Prostate gland (tissue), 2 donors: Measurements from ENCODE around the gene DDOST. TPM values are rescaled to one million over a fixed set of nuclear protein-coding genes. Genes with fewer than 3 reads are reported as not detected.
"Not testable (repeated sequence)": the region's sequence is repeated elsewhere in the genome, so short reads cannot be mapped to it uniquely, and the experiment has no call there.

ENCODE experiments used
- DNase-seq: peaks from one replicate; pipeline ENCODE4 v3.0.0-alpha.2; 2019; ENCODE audit warnings: low spot score
- H3K27ac ChIP-seq, 2 donors: fragments of 200-600 bp; sonication (generic); 2 replicates each; pipeline ENCODE4 v1.5.1; 2017 to 2019
- H3K27me3 ChIP-seq: fragments of 200-600 bp; sonication (generic); replicated peaks from 2 replicates; pipeline ENCODE4 v1.5.1; 2019; ENCODE audit not compliant: insufficient read depth
- H3K36me3 ChIP-seq, 2 donors: fragments of 200-600 bp; sonication (generic); 1 replicate in 1 of 2; 2 replicates in 1 of 2; pipeline versions ENCODE4 v1.5.1 to v1.8.1; 2017 to 2019
- H3K4me1 ChIP-seq: fragments of 200-600 bp; sonication (generic); replicated peaks from 2 replicates; pipeline ENCODE4 v1.5.1; 2019
- H3K4me3 ChIP-seq, 2 donors: fragments of 200-600 bp; sonication (generic); 2 replicates each; pipeline ENCODE4 v1.5.1; 2017 to 2019
- H3K9me3 ChIP-seq: fragments of 200-600 bp; sonication (generic); 2 replicates; pipeline ENCODE4 v1.5.1; 2017
- POLR2A ChIP-seq: fragments of 450-650 bp; IDR thresholded peaks from one replicate; pipeline ENCODE4 v1.6.1; 2016; ENCODE audit warnings: antibody characterized with exemption, mild to moderate bottlenecking
- POLR2AphosphoS5 ChIP-seq: sonication (generic); formaldehyde crosslinking; IDR thresholded peaks from one replicate; pipeline ENCODE4 v1.6.1; 2017; ENCODE audit warnings: antibody characterized with exemption
- WGBS: methylation state at CpG from one replicate; pipeline ENCODE4 v1.1.5; 2018; 5-methylcytosine and 5-hydroxymethylcytosine counted together
- intact Hi-C: fragments of 100-400 bp; cut with DNase I; formaldehyde crosslinking; loops from one replicate; pipeline ENCODE4 v1.14.2; 2022
- total RNA-seq, 2 donors: library from RNA; depleted of rRNA; stranded (reverse); fragments of >200 nt; gene quantifications; one replicate each; pipeline ENCODE4 v1.1.0, GENCODE V29; 2016
- TF ChIP-seq, protein P1 (sequence below), 4 experiments: fragments of 200-600 bp in 2 of 4; fragments of 450-650 bp in 2 of 4; sonication (generic) in 2 of 4; IDR thresholded peaks; 1 replicate in 3 of 4; 2 replicates in 1 of 4; pipeline ENCODE4 v1.5.1; 2016 to 2019; ENCODE audit warnings: antibody characterized with exemption in 4 of 4, mild to moderate bottlenecking in 2 of 4, moderate library complexity in 2 of 4

DDOST gene
- total RNA-seq, 2 donors from 2014 or later: 223 to 264 TPM

DNA sequence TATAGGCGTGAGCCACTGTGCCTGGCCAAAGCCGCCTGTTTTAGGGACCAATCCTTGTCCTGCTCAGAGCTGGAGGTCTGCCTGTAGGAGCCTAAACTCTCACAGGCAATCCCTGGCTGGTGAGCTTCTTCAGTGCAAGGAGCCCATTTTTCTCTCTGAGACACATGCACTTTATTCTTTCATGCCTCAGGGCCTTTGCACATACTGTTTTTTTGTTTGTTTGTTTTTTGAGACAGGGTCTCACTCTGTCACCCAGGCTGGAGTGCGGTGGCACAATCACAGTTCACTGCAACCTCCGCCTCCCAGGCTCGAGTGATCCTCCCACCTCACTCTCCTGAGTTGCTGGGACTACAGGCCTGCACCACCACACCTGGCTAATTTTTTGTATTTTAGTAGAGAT lies 49.5 kb downstream of the DDOST start:
- no peak for DNase-seq
- no peak for TF ChIP-seq POLR2AphosphoS5
- TF ChIP-seq, protein P1, sequence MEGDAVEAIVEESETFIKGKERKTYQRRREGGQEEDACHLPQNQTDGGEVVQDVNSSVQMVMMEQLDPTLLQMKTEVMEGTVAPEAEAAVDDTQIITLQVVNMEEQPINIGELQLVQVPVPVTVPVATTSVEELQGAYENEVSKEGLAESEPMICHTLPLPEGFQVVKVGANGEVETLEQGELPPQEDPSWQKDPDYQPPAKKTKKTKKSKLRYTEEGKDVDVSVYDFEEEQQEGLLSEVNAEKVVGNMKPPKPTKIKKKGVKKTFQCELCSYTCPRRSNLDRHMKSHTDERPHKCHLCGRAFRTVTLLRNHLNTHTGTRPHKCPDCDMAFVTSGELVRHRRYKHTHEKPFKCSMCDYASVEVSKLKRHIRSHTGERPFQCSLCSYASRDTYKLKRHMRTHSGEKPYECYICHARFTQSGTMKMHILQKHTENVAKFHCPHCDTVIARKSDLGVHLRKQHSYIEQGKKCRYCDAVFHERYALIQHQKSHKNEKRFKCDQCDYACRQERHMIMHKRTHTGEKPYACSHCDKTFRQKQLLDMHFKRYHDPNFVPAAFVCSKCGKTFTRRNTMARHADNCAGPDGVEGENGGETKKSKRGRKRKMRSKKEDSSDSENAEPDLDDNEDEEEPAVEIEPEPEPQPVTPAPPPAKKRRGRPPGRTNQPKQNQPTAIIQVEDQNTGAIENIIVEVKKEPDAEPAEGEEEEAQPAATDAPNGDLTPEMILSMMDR (IDR thresholded peaks at IDR 0.05): no peak
- no peak for TF ChIP-seq POLR2A
- no peak overlapping the region for H3K4me3 ChIP-seq
- WGBS: 94% methylated on average over 5 of the region's 5 CpGs
- no peaks in the 10 kb centered on the region for H3K36me3 ChIP-seq
- no peaks in the 10 kb centered on the region for H3K27me3 ChIP-seq
- H3K27ac ChIP-seq: no peak overlapping the region
- intact Hi-C loops: no loop called here
- peaks cover 5% of the 10 kb centered on the region for H3K4me1 ChIP-seq
- no peaks in the 10 kb centered on the region for H3K9me3 ChIP-seq

DNA sequence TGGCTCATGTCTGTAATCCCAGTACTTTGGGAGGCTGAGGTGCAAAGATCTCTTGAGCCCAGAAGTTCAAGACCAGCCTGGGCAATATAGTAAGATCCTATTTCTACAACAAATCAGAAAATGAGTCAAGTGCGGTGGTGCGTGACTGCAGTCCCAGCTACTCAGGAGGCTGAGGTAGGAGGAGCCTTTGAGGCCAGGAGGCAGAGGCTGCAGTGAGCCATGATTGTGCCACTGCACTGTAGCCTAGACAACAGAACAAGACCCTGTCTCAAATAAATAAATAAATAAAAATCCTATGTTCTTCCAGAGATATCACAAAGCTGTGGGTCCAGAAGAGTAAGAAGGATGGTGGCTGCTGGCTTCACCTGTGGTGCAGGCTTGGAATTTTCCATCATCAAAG lies 50.2 kb downstream of the DDOST start:
- H3K27ac ChIP-seq: no peak overlapping the region
- no peaks in the 10 kb centered on the region for H3K27me3 ChIP-seq
- no peaks in the 10 kb centered on the region for H3K36me3 ChIP-seq
- H3K4me3 ChIP-seq: no peak overlapping the region
- DNase-seq: no peak
- no peak for TF ChIP-seq POLR2AphosphoS5
- no peak for TF ChIP-seq POLR2A
- TF ChIP-seq, protein P1 (IDR thresholded peaks at IDR 0.05): no peak
- WGBS: 94% methylated on average over 2 of the region's 2 CpGs
- H3K4me1 ChIP-seq: peaks cover 5% of the 10 kb centered on the region
- intact Hi-C loops: no loop called here
- H3K9me3 ChIP-seq: no peaks in the 10 kb centered on the region

DNA sequence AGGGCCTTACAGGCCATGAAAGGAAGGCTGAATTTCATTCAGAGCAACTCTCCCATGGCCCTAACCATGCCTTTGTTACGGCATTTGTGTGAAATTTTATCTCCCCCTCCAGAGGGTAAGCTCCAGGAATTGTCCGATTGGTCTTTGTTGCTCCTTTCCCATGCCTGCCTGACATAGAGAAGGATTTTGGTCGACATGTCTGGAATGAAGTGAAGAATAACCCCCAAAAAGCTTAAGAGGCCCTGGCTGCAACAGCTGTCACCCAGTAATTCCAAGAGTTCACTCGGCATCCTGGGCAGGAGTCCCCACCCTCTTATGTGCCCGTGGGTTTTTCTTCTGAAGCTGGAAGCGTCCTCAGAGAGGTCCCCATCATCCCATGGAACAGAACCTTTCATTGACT lies 51.6 kb downstream of the DDOST start:
- intact Hi-C loops: no loop called here
- H3K36me3 ChIP-seq: no peaks in the 10 kb centered on the region
- 78% methylated on average over 6 of the region's 6 CpGs for WGBS
- no peak overlapping the region for H3K4me3 ChIP-seq
- H3K4me1 ChIP-seq: peaks cover 5% of the 10 kb centered on the region
- TF ChIP-seq POLR2A: no peak
- TF ChIP-seq POLR2AphosphoS5: no peak
- TF ChIP-seq, protein P1 (IDR thresholded peaks at IDR 0.05): no peak
- no peak for DNase-seq
- no peaks in the 10 kb centered on the region for H3K27me3 ChIP-seq
- no peaks in the 10 kb centered on the region for H3K9me3 ChIP-seq
- H3K27ac ChIP-seq: no peak overlapping the region

- H3K36me3 ChIP-seq, H3K9me3 ChIP-seq, intact Hi-C loops, H3K27ac ChIP-seq, H3K4me3 ChIP-seq, DNase-seq, H3K4me1 ChIP-seq, H3K27me3 ChIP-seq: not testable (repeated sequence)
- WGBS: 63% methylated on average over 7 of the region's 7 CpGs
These were observed 54.2 kb downstream of the DDOST start for GRCh38 chr1:20606801-20607570.

- Histone ChIP-seq H3K4me1 (no peaks in the 10 kb centered on the region), H3K27me3 (no peaks in the 10 kb centered on the region), H3K9me3 (no peaks in the 10 kb centered on the region), H3K27ac (no peak overlapping the region), H3K36me3 (no peaks in the 10 kb centered on the region), H3K4me3 (no peak overlapping the region)
- WGBS: 88% methylated on average over 7 of the region's 7 CpGs
- no peak for DNase-seq
- intact Hi-C loops: no loop called here
- TF ChIP-seq POLR2A (no peak), POLR2AphosphoS5 (no peak)
- TF ChIP-seq, protein P1 (IDR thresholded peaks at IDR 0.05): no peak
These were observed 56.5 kb downstream of the DDOST start for GRCh38 chr1:20604678-20605077.
